ENCODE results near the gene TJP1. TPM values are rescaled to one million over a fixed set of nuclear protein-coding genes. Genes with fewer than 3 reads are reported as not detected.

TJP1 gene
- total and polyA plus RNA-seq, 2 donors (not counting 1 experiment from before 2014, with no cell fraction given) = 0.10 TPM; not detected in 1

DNA sequence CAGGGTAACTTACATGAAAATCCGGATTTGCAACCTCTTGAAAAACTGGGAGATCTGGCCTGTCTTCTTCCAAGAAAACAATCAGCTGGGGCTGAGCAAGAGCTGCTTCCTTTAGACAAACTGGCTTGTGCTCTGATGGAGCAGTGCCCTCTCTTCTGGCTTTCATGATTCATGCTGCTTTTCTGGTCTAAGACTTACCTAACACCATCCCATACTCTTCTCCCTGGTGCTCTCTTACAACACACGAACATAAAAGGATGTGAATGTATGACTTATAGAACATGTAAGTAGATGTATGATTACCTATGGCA, 9.9 kb downstream of the TJP1 start:
- Histone ChIP-seq H2AFZ (ENCODE audit: insufficient read depth, low read depth, low read length, poor library complexity, severe bottlenecking) (no peak overlapping the region), H3K27me3 (replicated peaks in 1 of 4; ENCODE audit: control extremely low read depth in 1 of 4, control insufficient read depth in 3 of 4, insufficient read depth in 4 of 4, low read length in 3 of 4) (peaks cover 0 to 21% (median 2%) of the 10 kb centered on the region in 4 experiments), H3K4me3 (ENCODE audit: control extremely low read depth in 1 of 5, extremely low read depth in 1 of 5, insufficient read depth in 1 of 5, low read depth in 2 of 5, low read length in 4 of 5) (no peak overlapping the region), H3K27ac (ENCODE audit: low read length in 2 of 2) (no peak overlapping the region), H3K36me3 (replicated peaks in 1 of 2; ENCODE audit: control extremely low read depth in 1 of 2, control insufficient read depth in 1 of 2, extremely low read depth in 1 of 2, insufficient read depth in 2 of 2, low read length in 1 of 2) (no peaks in the 10 kb centered on the region), H3K9ac (ENCODE audit: low read length) (no peak overlapping the region), H3K4me1 (ENCODE audit: control insufficient read depth in 2 of 2, insufficient read depth in 2 of 2, low read length in 2 of 2) (no peaks in the 10 kb centered on the region), H3K9me3 (ENCODE audit: control extremely low read depth in 1 of 3, control insufficient read depth in 2 of 3, insufficient read depth in 1 of 3, low read length in 2 of 3) (peaks cover 0 to 4% (median 3%) of the 10 kb centered on the region in 3 donors), H3K4me2 (replicated peaks; ENCODE audit: low read depth, low read length, poor library complexity, severe bottlenecking) (no peak overlapping the region), H3K79me2 (ENCODE audit: control insufficient read depth, insufficient read depth, low read length) (no peaks in the 10 kb centered on the region), H4K20me1 (ENCODE audit: control insufficient read depth, insufficient read depth, low read length, poor library complexity, severe bottlenecking) (no peaks in the 10 kb centered on the region)
- H3K9me3 Mint-ChIP-seq (ENCODE audit: insufficient read depth) = peaks cover under 1% of the 10 kb centered on the region
- no peak overlapping the region for H3K4me3 Mint-ChIP-seq
- no peak for DNase-seq
- intact Hi-C loops (cut with micrococcal nuclease) = no loop called here
- no peak for ATAC-seq (ENCODE audit: low read depth)
- no peak overlapping the region for H3K27ac Mint-ChIP-seq
- 100% methylated on average over 1 of the region's 2 CpGs for WGBS (ENCODE audit: insufficient coverage)
- H3K27me3 Mint-ChIP-seq = peaks cover 59% of the 10 kb centered on the region
- no peaks in the 10 kb centered on the region for H3K4me1 Mint-ChIP-seq
- ChIA-PET POLR2A (no interaction called here), CTCF (no interaction called here)
- TF ChIP-seq EZH2 (IDR thresholded peaks at IDR 0.05; ENCODE audit: borderline replicate concordance, insufficient read depth, low read depth, low read length, poor library complexity, severe bottlenecking) = no peak
- TF ChIP-seq, protein P1, sequence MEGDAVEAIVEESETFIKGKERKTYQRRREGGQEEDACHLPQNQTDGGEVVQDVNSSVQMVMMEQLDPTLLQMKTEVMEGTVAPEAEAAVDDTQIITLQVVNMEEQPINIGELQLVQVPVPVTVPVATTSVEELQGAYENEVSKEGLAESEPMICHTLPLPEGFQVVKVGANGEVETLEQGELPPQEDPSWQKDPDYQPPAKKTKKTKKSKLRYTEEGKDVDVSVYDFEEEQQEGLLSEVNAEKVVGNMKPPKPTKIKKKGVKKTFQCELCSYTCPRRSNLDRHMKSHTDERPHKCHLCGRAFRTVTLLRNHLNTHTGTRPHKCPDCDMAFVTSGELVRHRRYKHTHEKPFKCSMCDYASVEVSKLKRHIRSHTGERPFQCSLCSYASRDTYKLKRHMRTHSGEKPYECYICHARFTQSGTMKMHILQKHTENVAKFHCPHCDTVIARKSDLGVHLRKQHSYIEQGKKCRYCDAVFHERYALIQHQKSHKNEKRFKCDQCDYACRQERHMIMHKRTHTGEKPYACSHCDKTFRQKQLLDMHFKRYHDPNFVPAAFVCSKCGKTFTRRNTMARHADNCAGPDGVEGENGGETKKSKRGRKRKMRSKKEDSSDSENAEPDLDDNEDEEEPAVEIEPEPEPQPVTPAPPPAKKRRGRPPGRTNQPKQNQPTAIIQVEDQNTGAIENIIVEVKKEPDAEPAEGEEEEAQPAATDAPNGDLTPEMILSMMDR (IDR thresholded peaks at IDR 0.05) = no peak

DNA sequence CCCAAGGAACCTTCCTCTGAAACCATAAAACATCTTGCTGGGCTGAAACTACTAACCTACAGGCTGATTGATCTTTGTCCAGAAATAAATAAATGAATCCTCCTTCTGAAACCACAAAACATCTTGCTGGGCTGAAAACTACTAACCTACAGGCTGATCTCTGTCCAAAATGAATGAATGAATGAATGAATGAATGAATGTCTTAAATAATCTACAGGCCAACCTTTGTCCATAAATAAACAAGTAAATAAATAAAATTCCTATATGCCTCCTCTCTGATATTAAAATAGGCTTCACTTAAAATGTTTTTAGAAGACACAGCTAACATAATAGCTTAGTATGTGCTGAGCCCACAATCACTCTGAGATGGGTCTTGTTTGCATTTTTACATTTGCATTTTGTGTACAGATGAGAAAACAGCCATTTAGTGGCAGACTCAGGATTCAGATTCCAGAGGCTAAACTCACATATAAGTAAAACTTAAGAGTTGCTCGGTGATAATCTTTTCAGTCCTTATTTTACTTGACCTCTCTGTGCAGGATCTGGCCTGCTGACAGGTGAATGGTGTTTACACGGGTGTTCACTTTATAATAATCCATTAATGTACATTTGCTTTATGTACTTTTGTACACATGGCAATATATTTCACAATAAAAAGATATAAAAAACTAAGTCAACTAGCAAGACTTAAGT, 10.4 kb downstream of the TJP1 start:
- Histone ChIP-seq H3K36me3 (replicated peaks in 1 of 2; ENCODE audit: control extremely low read depth in 1 of 2, control insufficient read depth in 1 of 2, extremely low read depth in 1 of 2, insufficient read depth in 2 of 2, low read length in 1 of 2) (no peaks in the 10 kb centered on the region), H3K27me3 (replicated peaks in 1 of 4; ENCODE audit: control extremely low read depth in 1 of 4, control insufficient read depth in 3 of 4, insufficient read depth in 4 of 4, low read length in 3 of 4) (peaks cover 0 to 21% (median 2%) of the 10 kb centered on the region in 4 experiments), H3K79me2 (ENCODE audit: control insufficient read depth, insufficient read depth, low read length) (no peaks in the 10 kb centered on the region), H3K9ac (ENCODE audit: low read length) (no peak overlapping the region), H4K20me1 (ENCODE audit: control insufficient read depth, insufficient read depth, low read length, poor library complexity, severe bottlenecking) (no peaks in the 10 kb centered on the region), H3K4me3 (ENCODE audit: control extremely low read depth in 1 of 5, extremely low read depth in 1 of 5, insufficient read depth in 1 of 5, low read depth in 2 of 5, low read length in 4 of 5) (no peak overlapping the region), H3K4me1 (ENCODE audit: control insufficient read depth in 2 of 2, insufficient read depth in 2 of 2, low read length in 2 of 2) (no peaks in the 10 kb centered on the region), H3K4me2 (replicated peaks; ENCODE audit: low read depth, low read length, poor library complexity, severe bottlenecking) (no peak overlapping the region), H3K9me3 (ENCODE audit: control extremely low read depth in 1 of 3, control insufficient read depth in 2 of 3, insufficient read depth in 1 of 3, low read length in 2 of 3) (peaks cover 0 to 4% (median 3%) of the 10 kb centered on the region in 3 donors), H3K27ac (ENCODE audit: low read length in 2 of 2) (no peak overlapping the region), H2AFZ (ENCODE audit: insufficient read depth, low read depth, low read length, poor library complexity, severe bottlenecking) (no peak overlapping the region)
- H3K27me3 Mint-ChIP-seq = peaks cover 58% of the 10 kb centered on the region
- no peak for TF ChIP-seq EZH2 (IDR thresholded peaks at IDR 0.05; ENCODE audit: borderline replicate concordance, insufficient read depth, low read depth, low read length, poor library complexity, severe bottlenecking)
- TF ChIP-seq, protein P1 (IDR thresholded peaks at IDR 0.05) = no peak
- CTCF ChIA-PET = no interaction called here
- H3K4me3 Mint-ChIP-seq = no peak overlapping the region
- no peaks in the 10 kb centered on the region for H3K9me3 Mint-ChIP-seq (ENCODE audit: insufficient read depth)
- no CpG with 5 or more reads among the region's 2 CpGs for WGBS (ENCODE audit: insufficient coverage)
- intact Hi-C loops (cut with micrococcal nuclease) = no loop called here
- no peak overlapping the region for H3K27ac Mint-ChIP-seq
- POLR2A ChIA-PET = no interaction called here
- H3K4me1 Mint-ChIP-seq = no peaks in the 10 kb centered on the region
- no peak for ATAC-seq (ENCODE audit: low read depth)
- no peak for DNase-seq

Measured in B cell (primary cell).